Epithelial cell of esophagus (primary cell): ENCODE data around the gene SLC4A9.

ENCODE experiments used
- DNase-seq: peaks from one replicate; pipeline ENCODE4 v3.0.0; 2010; ENCODE audit warnings: low read depth
- H3K4me3 ChIP-seq: 2 replicates; pipeline ENCODE4 v1.5.1; 2011; ENCODE audit warnings: mild to moderate bottlenecking, low read length, control low read depth
- TF ChIP-seq, protein P1 (sequence below): IDR thresholded peaks from 2 replicates; pipeline ENCODE4 v1.5.1; 2011; ENCODE audit warnings: low read depth, mild to moderate bottlenecking, low read length, control low read depth, inconsistent platforms; ENCODE audit not compliant: insufficient read depth; ENCODE audit errors: missing control alignments

The SLC4A9 gene

DNA sequence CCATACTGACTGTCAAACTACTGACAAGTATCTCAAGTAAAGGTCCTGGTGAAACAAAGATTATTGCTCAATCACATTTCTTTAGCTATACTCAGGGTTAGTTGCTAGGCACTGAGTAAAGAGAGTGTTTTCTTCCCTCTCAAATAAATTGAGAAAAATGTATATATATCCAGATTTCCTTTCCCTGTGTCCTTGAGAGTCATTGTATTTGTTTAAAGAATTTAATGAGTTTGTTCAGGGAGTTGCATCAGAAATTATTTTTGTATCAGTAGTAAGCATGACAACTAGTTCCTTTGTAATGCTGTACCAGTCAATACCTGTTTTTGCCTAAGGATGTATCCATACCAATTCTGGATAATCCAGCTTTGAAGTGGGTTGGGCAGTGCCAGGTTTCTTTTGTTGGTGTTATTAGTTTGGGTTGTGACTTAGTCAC, 38.4 kb downstream of the SLC4A9 start:
- peak; percentile 94 for DNase-seq
- TF ChIP-seq, protein P1, sequence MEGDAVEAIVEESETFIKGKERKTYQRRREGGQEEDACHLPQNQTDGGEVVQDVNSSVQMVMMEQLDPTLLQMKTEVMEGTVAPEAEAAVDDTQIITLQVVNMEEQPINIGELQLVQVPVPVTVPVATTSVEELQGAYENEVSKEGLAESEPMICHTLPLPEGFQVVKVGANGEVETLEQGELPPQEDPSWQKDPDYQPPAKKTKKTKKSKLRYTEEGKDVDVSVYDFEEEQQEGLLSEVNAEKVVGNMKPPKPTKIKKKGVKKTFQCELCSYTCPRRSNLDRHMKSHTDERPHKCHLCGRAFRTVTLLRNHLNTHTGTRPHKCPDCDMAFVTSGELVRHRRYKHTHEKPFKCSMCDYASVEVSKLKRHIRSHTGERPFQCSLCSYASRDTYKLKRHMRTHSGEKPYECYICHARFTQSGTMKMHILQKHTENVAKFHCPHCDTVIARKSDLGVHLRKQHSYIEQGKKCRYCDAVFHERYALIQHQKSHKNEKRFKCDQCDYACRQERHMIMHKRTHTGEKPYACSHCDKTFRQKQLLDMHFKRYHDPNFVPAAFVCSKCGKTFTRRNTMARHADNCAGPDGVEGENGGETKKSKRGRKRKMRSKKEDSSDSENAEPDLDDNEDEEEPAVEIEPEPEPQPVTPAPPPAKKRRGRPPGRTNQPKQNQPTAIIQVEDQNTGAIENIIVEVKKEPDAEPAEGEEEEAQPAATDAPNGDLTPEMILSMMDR = no peak

DNA sequence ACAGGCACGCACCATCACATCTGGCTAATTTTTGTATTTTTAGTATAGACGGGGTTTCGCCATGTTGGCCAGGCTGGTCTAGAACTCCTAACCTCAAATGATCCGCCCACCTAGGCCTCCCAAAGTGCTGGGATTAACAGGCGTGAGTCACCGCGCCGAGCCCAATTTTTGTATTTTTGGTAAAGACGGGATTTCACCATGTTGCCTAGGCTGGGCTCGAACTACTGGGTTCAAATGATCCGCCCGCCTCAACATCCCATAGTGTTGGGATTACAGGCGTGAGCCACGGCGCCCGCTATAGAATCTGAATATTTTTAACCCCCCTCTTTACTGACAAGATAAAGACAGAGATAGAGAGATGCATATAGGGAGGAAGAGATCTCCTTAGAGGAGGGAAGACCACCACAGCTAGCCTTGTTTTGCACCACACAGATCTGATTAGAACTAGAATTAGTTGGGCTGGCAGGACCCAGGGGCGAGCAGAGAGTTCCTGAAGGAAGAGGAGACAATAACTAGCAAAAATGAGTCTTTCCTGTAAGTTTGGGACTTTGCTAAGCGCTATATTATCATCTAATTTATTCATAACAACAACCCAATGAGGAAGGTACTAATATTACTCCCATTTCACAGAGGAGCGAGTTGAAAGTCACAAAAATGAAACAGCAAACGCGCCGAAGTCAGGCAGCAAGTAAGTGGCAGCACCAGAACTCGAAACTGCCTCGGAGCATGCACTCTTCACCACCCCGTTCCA, 40.2 kb downstream of the SLC4A9 start:
- peak; percentile 6 for DNase-seq
- H3K4me3 ChIP-seq = peak overlapping the region; percentile 96
- TF ChIP-seq, protein P1 = no peak

More for the DNA sequence above, 38.4 kb downstream of the SLC4A9 start:
- H3K4me3 ChIP-seq = no peak overlapping the region

DNA sequence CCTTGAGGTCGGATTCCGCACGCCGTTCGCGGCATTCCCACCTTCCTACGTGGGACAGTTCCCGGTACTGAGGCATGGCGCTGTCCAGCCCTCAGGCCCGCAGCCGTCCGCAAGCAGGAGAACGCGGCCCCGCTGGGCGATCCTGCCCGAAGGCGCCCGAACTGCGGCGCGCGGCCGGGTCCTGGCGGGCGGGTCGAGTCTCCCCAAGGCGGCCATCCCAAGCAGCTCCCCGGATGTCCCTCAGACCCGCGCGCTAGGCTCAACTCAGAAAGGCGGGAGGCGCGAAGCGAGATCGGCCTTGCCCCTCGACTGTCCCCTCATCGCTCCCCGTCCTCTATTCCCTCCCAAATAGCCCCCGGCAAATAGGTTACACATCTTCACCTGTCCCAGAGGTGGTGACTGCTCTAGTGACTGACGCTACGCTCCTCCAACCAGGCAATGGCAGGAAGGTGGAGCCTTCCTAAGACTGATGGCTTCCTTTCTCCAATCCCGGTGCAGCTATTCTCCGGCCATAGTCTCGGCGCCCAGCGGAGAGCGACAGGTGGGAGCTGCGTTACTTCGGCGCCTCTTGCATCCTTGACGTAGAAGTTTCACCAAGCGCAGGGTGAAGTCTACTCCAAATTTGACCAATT, 40.9 kb downstream of the SLC4A9 start:
- TF ChIP-seq, protein P1 = no peak
- H3K4me3 ChIP-seq = peak overlapping the region; percentile 96
- peak; percentile 99 for DNase-seq

DNA sequence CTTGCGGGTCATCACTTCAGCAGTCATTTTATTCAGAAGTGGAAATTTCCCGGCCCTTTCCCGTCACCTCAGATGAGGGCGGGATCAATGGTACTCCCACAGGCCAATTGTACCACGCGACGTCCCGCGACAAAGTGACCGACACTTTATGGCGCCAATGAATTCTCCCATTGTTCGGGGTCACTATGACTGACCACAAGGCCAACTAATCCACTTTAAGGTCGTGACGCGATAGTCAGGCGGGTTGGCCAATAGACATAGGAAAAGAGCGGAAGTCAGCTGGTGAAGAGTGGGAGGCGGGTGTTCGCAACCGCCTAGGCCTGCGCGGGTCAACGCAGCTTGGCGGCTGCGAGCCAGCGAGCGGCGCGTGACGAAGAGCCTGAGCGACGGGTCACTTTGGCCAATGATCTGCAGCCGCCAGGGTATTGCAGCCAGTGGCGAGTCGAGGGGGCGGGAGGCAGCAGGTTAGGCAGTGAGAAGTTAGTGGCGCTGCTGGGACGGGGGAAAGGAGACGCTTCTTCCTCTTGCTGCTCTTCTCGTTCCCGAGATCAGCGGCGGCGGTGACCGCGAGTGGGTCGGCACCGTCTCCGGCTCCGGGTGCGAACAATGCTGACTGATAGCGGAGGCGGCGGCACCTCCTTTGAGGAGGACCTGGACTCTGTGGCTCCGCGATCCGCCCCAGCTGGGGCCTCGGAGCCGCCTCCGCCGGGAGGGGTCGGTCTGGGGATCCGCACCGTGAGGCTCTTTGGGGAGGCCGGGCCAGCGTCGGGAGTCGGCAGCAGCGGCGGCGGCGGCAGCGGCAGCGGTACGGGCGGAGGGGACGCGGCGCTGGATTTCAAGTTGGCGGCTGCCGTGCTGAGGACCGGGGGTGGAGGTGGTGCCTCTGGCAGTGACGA, 41.6 kb downstream of the SLC4A9 start, which contains the start of gene ANKHD1:
TSS of gene ANKHD1 (plus strand) at position 472 of the 896 bp plus-strand sequence. CDS start at position 607, 135 bp downstream.
- TF ChIP-seq, protein P1 = no peak
- peak; percentile 100 for DNase-seq
- H3K4me3 ChIP-seq = peak within 1 kb of the TSS; percentile 96

DNA sequence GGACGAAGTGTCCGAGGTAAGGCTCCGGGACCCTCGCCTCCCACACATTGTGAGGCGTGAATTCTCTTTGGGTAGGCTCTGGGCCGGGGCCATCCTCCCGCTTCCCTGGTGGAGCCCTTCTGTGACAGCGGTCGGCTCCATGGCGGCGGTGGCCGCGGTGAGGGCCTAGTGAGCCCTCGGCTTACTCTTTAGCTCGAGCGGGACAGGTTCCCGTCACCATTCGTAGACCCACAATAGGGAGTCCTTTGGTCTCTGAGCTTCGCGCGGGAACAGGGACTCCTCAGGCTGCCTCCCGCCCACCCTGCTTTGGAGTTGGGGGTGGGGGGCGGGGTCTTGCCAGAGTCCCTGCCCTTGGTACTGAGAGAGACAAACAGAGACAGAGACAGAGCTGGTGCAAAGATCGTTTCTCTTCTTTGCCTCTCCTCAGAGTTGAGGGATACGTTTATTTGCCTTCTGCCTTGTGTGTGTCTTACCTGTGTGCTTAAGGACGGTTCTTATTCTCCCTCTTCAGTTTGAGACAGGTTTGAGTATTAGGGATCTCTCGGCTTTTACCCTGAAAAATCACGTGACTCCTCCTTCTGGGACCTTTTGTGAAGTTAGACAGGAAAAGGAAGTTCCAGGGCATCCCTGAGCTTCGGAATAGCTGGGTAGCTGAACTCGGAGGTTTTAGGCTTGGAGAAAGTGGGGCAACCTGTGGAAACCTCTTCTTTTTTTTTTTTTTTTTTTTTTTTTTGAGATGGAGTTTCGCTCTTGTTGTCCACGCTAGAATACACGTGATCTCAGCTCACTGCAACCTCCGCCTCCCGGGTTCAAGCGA, 42.5 kb downstream of the SLC4A9 start:
- DNase-seq = peak; percentile 55
- H3K4me3 ChIP-seq = peak overlapping the region; percentile 96
- TF ChIP-seq, protein P1 = no peak

DNA sequence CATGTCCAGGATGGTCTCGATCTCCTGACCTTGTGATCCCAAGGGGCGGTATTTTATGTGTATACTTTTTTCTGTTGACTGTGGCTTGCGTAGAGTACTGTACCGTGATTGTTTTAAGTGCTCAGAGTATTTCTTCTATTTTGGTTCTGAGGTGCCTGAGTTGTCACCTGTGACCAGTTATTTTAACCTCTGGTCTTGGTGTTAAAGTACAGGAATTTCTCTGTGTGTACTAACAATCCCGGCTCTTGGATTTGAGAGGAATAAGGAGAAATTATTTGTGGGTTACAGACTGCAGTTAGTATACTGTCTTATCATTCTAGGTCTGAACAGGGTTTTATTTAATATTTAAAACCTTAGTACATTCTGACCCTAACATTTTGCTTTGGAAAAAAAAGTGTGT, 43.6 kb downstream of the SLC4A9 start:
- peak overlapping the region; percentile 96 for H3K4me3 ChIP-seq
- no peak for DNase-seq
- TF ChIP-seq, protein P1 = no peak
